ENCODE data around the gene TAF11L5.
"Not testable (repeated sequence)": the region's sequence is repeated elsewhere in the genome, so short reads cannot be mapped to it uniquely, and the experiment has no call there.

Gene TAF11L5

DNA sequence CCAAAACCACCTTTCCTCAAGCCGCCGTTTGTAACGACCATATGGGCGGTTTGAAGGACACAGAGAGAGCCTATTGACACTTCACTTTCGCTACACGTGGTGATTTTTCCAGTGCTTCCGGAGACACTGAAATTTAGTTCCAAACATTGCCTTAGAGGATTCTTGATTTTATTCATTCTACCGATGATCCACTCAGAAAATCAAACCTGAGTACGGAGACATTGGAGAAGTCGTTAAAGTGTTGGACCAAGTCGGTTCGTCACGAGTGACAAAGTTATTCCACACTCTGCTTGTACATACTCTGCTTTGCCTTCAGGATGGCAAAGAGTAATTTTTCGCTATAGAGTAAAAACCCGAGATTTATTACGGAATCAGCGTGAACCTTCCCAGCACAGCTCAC, 1.5 kb downstream of the TAF11L5 start:
- not testable (repeated sequence) for H3K36me3 Mint-ChIP-seq; H3K27ac Mint-ChIP-seq; H3K9me3 Mint-ChIP-seq (ENCODE audit: low read depth); H3K4me1 Mint-ChIP-seq (ENCODE audit: low read depth); H3K27me3 Mint-ChIP-seq; H3K4me3 Mint-ChIP-seq

DNA sequence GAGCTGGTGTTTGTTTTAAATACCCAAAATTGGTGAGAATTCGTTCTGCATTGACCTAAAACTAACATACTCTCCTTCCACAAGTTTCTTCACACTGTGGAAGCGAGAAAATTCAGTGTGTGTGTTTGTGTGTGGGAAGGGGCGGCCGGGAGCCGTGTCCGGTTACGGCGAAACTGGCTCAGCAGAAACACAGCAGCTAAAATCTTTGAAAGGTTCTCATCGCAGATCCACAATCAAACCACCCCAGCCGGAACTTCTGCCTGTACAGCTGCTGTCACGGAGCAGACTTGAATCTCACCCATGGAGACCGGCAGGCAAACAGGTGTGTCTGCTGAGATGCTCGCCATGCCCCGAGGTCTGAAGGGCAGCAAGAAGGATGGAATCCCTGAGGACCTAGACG, 3.3 kb downstream of the TAF11L5 start, which contains the start of gene TAF11L6:
TAF11L6 (plus strand) TSS at position 301 of the 400 bp plus-strand sequence.
- H3K4me3 Mint-ChIP-seq; H3K27ac Mint-ChIP-seq; H3K27me3 Mint-ChIP-seq; H3K4me1 Mint-ChIP-seq (ENCODE audit: low read depth); H3K36me3 Mint-ChIP-seq; H3K9me3 Mint-ChIP-seq (ENCODE audit: low read depth): not testable (repeated sequence)
